ENCODE measurements around the gene ANKRD17.

ANKRD17 gene

DNA sequence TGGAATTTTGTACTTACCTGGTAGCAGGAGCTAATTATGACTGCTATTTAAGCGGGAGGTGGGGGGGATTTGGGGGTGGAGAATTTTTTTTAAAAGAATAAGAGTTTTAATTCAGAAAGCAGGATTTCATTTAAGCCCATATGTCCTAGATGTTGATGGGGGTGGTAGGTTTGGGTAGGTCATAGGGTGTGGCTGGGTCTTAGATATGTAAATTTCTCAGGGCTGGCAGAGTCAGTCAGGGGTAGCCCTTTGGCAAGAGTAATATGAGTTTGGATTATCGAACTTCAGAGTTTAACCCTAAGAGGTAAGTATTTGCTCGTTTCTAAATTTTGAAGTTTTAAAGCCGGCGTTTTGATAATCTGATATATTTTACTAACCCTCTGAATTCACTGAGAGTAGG lies 153.9 kb downstream of the ANKRD17 start:
- no peak for DNase-seq

GRCh38 chr4:73103799-73104503 lies 154.6 kb downstream of the ANKRD17 start:
- DNase-seq = no peak

DNA sequence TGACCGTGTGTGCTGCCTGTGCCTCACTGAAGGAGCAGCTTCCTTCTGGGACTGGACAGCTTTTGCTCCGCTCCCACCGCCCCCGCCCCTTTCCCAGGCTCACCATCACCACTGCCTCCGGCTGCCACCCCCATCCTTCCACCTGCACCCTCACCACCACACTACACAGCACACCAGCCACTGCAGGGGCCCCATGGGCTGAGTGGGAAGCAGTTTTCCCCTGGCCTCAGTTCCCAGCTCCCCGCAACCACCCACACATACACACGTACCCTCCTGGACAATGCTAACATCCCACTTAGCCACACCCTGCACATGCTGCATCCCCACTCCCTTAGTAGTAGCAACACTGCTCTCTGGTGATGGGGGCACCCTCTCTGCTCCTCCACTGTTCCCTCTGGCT lies 159.5 kb downstream of the ANKRD17 start:
- DNase-seq = no peak

GRCh38 chr4:73098713-73099112 lies 159.9 kb downstream of the ANKRD17 start:
- no peak for DNase-seq

DNA sequence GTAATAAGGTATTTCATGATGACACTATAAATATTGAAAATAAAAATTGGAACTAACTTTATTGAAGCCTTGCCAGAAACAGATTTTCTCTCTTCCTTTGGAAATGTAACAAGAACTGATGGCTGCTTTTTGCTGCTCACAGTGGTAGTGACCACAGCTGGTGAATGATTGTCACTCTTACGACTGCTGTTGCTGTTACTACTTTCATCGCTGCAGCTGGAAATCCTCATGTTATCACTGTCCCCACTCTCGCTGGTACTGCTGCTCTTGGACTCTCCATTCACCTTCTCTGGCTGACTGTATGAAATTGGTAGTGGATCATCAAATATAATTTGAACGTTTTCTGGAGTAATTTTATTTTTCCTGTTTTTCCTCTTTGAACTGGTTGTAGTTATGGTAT lies 160.6 kb downstream of the ANKRD17 start:
- no peak for DNase-seq

DNA sequence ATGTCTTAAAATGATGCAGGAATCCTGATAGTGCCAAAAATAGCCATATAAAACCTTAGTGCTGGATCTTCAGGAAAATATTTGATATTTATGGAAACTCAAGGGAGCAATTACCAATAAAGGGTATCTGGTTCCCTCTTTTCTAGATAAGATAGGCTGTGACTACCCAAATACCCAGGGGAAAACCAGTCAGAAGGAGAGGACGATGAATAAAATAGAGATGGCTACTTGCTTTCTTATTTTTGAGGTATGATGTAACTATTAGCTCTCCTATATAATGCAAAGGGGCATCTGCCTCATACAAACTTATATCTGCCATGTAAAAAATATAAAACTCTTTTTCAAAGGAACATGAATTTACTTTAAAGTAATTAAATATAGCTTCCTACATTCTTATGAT lies 165.7 kb downstream of the ANKRD17 start:
- DNase-seq = no peak

DNA sequence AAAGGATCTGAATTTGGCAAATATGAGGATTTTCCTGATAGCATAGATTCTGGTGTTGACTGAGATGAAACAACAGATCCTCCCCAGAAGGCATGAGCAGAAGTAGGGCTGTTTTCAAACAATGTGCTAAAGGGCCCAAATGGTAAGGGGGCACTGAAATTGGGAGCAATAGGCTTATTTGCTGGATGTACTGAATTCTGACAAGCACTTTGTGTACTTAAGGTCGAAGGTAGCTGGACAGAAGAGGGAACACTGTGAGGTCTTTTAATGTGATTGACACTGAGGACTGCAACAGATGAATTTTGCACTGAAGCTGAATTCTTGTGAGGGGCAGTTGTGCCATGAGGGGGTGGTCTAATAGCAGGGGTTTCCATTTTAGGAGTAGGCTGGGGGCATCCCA lies 167.9 kb downstream of the ANKRD17 start:
- no peak for DNase-seq

DNA sequence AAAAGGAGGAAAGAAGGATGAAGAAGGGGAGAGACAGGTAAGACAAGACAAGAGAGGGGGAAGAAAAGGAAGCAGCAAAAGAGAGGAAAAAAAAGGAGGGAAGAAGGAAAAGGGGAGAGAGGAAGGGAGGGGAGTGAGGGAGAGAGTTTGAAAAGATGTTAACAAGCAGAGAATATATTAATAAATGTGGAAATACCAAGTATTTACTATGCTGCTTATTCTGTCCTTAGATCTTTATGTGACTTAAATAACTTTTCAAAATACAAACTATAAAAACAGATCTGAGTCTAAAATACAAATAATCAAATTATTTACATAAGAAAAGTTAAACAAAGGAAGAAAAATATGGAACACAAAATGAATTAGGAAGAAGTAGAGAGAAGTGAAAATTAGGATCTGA lies 170.7 kb downstream of the ANKRD17 start:
- DNase-seq = no peak

GRCh38 chr4:73086095-73086868 lies 172.3 kb downstream of the ANKRD17 start:
- no peak for DNase-seq

DNA sequence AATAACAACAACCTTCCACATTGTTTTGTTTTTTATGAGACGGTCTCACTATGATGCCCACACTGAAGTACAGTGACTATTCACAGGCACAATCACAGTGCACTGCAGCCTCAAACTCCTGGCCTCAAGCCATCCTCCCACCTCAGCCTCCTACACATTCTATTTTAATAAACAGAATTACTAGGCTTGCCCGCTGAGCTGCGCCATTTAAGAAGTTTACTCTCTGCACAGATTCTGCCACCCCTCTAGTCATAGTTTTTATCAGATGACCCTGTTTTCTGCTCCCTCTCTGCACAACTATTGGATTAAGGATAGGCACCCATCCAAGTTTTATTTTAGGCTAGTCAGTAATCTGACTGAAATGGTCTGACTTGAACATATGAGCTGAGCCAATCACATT lies 177.8 kb downstream of the ANKRD17 start:
- DNase-seq = no peak

DNA sequence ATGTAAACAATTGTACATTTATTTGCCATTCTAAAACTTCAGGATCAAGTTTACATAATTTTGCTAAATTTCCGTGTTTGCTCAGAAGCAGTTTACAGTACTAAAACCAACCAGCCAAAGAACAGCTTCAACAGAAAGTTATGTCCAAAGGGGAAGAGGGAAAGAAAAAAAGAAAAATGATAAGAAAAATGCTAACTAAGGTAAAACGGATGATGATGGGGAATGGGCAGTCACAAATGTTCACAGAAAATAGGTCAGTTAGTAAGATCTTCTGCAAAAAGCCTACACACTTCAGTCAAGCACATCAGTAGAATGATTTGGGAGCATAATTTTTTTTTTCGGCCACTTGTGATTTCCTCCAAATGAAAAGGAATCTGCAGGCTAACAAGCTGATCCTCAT lies 182.8 kb downstream of the ANKRD17 start:
- DNase-seq = no peak

- peak; percentile 17 for DNase-seq
Observed at GRCh38 chr4:73070074-73070390, 188.6 kb downstream of the ANKRD17 start.

GRCh38 chr4:73069338-73070073 lies 189.1 kb downstream of the ANKRD17 start, which contains the start of gene COX18:
Gene COX18 (minus strand): TSS chr4:73069716. CDS start chr4:73069649, 67 bp downstream.
- peak; percentile 91 for DNase-seq

DNA sequence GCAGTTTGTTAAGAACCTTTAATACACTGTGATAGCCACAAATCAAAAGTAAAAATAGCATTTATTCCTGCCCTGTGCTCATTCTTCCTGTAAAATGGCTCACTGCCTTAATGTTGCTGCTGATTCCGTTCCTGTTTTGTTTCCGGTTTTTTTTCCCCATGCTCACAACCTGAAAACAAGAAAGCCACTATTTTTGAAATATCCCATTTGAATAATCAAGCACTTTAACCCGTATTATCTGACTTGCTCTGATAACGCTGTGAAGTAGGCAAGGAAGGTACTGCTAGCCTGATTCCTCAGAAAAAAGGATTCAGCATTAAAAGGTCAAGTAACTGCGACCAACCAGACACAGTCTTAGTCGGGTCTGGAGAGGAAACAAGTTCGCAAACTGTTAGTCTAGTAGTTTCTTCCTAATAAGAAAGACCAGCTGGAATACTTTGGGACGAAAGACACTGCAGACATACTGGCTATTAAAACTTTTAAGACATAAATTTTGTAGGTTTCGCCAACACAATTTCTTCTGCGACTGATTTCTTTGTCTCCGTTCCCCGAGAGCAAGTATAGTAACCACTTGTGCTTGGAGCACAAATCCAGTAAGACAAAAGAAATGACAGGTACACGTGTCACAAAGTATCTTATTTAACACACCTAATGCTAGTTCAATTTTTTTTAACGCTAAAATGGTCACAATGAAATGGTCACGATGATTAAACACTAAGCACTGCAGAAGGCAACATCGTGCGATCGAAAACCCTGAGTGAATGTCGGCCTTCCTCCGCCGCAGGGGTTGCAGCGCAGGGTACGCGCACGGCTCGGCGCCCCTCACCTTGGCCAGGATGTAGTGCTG lies 189.9 kb downstream of the ANKRD17 start:
- no peak for DNase-seq

DNA sequence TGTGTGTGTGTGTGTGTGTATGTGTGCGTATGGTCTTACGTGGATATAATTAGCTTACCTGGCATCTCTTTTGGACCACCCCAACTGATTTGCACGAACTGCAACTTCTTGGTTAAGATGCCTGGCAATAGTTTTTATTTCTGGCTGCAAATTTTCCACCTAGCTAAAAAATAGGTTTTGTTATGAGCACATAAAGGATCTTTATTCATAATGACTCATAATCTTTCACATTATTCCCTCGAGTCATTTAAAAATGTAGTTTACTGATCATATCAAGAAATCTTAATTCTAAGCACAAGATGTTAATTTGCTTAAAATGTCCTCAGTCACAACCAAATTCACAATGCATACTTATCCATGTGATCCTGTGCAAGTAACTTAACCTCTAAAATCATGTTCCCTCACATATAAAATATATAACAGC lies 190.6 kb downstream of the ANKRD17 start:
- no peak for DNase-seq

DNA sequence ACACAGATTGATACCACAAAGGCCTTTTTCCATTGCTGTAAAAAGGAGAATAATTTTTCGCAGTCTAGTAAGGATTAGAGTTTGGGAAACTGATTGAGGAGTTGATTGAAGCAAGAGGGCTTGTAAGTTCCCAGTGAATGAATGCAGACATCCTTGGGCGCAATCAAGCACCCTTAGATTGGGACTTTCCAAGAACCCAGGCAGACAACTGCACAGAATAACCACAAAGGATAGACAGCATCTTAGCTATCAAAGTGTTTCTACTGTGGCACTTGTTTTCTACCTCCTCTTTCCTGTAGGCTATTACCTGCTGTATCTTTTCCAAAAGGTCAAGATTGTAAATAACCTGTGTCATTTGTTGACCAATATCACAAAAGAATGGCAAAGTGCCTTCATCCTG lies 191.7 kb downstream of the ANKRD17 start:
- no peak for DNase-seq

DNA sequence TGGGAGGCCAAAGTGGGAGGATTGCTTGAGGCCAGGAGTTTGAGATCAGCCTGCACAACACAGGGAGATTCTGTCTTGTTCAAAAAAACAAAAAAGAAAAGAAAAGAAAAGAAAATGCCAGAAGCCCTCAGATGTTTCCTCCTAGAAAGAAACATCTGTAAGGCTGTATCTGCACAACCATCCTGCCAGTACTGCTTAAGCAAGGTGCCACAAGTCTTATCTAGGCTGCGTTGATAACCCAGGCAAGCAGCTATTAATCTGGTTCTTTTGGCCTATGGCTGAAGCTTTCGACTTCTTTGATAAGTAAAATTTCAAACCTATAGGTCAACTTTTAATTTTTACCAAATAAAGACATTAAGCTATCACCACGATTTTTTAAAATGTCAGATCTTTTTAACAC lies 192.2 kb downstream of the ANKRD17 start:
- DNase-seq = no peak

DNA sequence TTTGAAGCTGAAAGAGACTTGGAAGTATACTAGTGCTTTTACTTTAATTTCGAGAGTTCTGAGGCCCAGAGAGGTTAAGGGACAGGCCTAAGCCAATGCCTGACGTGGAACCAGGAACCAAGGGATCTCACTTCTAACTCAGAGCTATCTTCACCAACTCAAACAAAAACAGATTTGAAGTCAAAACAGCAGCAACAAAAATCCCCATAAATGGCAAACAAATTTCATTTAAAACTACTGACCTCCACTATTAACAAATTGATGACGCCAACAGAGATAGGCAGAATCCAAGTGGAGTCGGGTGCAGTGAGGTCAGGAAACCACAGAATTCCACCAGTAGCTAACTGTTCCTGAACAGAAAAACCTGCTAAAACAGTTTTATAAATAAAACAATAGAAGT lies 194.1 kb downstream of the ANKRD17 start:
- no peak for DNase-seq

GRCh38 chr4:73055241-73055897 lies 203.2 kb downstream of the ANKRD17 start:
- no peak for DNase-seq

DNA sequence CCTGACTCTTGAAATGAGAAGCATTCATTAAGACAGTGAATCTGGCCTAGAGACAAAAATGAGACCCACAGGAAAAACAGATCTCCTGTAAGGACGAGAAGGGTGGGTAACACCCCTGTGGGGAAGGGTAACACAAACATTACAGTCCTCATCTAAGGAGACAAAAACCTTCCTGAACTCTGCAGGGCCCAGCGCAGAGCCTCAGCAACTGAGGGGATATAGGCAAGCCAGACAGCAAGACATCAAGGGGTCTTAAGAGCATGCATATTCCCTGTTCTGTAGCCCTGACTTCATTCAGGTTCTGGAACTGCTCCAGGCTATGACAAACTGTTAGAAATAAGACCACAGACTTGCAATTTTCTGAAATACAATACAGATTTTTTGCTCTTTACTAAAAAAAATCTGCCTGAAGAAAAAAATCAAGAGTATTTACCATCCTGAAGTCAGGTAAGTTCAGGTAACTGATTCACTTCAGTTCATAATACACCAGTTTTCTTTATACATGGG lies 204.6 kb downstream of the ANKRD17 start:
- DNase-seq = no peak

DNA sequence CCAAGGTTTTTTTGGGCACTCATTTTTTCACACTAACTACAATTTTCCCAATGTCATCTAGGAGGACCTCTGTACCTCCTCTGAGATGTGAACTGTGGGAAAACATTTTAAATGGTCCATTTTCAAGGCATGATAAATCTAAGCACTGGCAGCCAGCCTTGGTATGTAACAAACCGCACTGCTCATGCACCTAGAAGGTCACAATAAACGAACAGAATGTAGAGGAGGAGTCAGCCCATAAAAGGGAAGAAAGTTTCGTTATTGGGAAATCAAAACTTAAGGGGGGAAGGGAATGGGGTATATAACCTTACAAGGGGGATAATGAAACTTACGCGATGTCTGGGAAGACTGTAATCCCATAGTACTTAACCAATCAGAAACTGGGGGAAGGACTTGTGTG lies 205.5 kb downstream of the ANKRD17 start:
- DNase-seq = no peak

DNA sequence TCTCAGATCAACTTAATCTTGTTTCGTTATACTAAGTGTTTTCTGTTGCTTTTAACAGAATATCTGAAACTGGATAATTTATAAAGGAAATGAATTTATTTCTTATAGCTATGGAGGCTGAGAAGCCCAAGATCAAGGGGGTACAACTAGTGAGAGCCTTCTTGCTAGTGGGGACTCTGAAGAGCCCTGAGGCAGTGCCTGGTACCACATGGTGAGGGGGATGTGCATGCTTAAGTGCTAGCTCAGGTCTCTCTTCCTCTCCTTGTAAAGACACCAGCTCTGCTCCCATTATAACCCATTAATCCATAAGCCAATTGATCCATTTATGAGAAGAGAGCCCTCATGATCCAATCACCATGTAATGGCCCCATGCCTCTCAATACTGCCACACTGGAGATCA lies 207.0 kb downstream of the ANKRD17 start:
- no peak for DNase-seq
